LHCN-M2 (cell line): Measurements from ENCODE around the gene OTOA. TPM values are rescaled to one million over a fixed set of nuclear protein-coding genes. Genes with fewer than 3 reads are reported as not detected.

Experiments used
- total RNA-seq: library from RNA; depleted of rRNA; stranded (reverse); fragments of >200 nt; gene quantifications from 2 replicates; pipeline ENCODE4 v1.2.3, GENCODE V29; 2014; rRNA removed

OTOA gene
- total RNA-seq, 1 experiment from 2014 or later = 0.06 TPM

Other genes starting within 250 kb of the OTOA start
- gene METTL9, start 64.4 kb upstream of the OTOA start, total RNA-seq = 190 and 216 TPM in 2 replicates
- not detected in 2 replicates for gene IGSF6, start 11.4 kb upstream of the OTOA start, total RNA-seq
- 5.6 and 23.7 TPM in 2 replicates for gene NPIPB4, start 193.8 kb downstream of the OTOA start, total RNA-seq